Heart left ventricle (tissue), 13 donors: ENCODE data around the gene MYO16.

Experiments used
- CTCF ChIP-seq, 12 donors: fragments of 200-600 bp; sonication (generic) in 4 of 12; IDR thresholded peaks; one replicate each; pipeline versions ENCODE4 v1.5.0 to v1.8.0; 2018 to 2022; ENCODE audit warnings: antibody characterized with exemption in 12 of 12, mild to moderate bottlenecking in 5 of 12
- POLR2A ChIP-seq, 2 donors: fragments of 450-650 bp; IDR thresholded peaks; one replicate each; pipeline ENCODE4 v1.6.1; 2017; ENCODE audit warnings: antibody characterized with exemption in 2 of 2, mild to moderate bottlenecking in 2 of 2, moderate library complexity in 2 of 2
- donor health status: ischemic (EF 13 %, LVEDD 7.1; RV severe dilation, severe dysfunction).
- donor health status: DM: no; HTN: yes; CAD: no.
- donor health status: DM: no; HTN: no; CAD: no.
- donor health status: ischemic (EF 25% LVEDD 6.9; RV normal size, moderate dysfunction).
- donor health status: ischemic (EF 25% LVEDD 5.7; RV mildly dilated, moderate dysfunction).
- donor health status: ischemic (EF 35%, LVEDD 5.7; RV mildly dilated, moderate dysfunction).
- donor health status: nonischemic (EF 11% LVEDD 7.7; RV severe dilation, severe dysfunction).
- donor health status: DM: yes; HTN: yes; CAD: no.
- donor health status: PGD.
- donor health status: ischemic (EF 29% LVEDD 5.4; RV normal size, mild dysfunction).
- donor health status: nonischemic (EF 23%, LVEDD 6.1; RV moderate dilation, normal function).

GRCh38 chr13:108993346-108993745 lies 363.9 kb downstream of the MYO16 start:
- TF ChIP-seq CTCF (IDR thresholded peaks at IDR 0.05), result no peak
- TF ChIP-seq POLR2A (IDR thresholded peaks at IDR 0.05), result no peak
